Stimulated activated CD8-positive, alpha-beta memory T cell treated with anti-CD3 and anti-CD28 coated beads, Interleukin-7, amount 100 ng/mL, for 48 hours (primary cell): ENCODE measurements around the gene GAS6.
"Not testable (repeated sequence)": the region's sequence is repeated elsewhere in the genome, so short reads cannot be mapped to it uniquely, and the experiment has no call there.

Experiments used
- DNase-seq, 2 donors: peaks; one replicate each; pipeline ENCODE4 v3.0.0-alpha.2; 2020; ENCODE audit warnings: low read depth in 1 of 2; ENCODE audit errors: extremely low read depth in 1 of 2

The GAS6 gene

GRCh38 chr13:113842336-113843062 lies 21.4 kb downstream of the GAS6 start:
- DNase-seq: no peak

GRCh38 chr13:113841353-113841650 lies 22.6 kb downstream of the GAS6 start:
- DNase-seq: no peak

GRCh38 chr13:113840541-113841352 lies 23.1 kb downstream of the GAS6 start:
- no peak for DNase-seq

- DNase-seq: no peak
Measured at GRCh38 chr13:113839536-113840204, 24.2 kb downstream of the GAS6 start.

- DNase-seq: no peak
Measured at GRCh38 chr13:113838711-113839201, 25.1 kb downstream of the GAS6 start.

GRCh38 chr13:113837560-113838355 lies 26.1 kb downstream of the GAS6 start:
- no peak for DNase-seq

GRCh38 chr13:113836768-113837559 lies 26.9 kb downstream of the GAS6 start:
- no peak for DNase-seq

- no peak for DNase-seq
Measured at GRCh38 chr13:113835461-113836270, 28.2 kb downstream of the GAS6 start.

- DNase-seq: no peak
Measured at GRCh38 chr13:113834496-113835200, 29.2 kb downstream of the GAS6 start.

- DNase-seq: not testable (repeated sequence)
Measured at GRCh38 chr13:113834006-113834405, 29.9 kb downstream of the GAS6 start.

GRCh38 chr13:113833111-113833830 lies 30.6 kb downstream of the GAS6 start:
- no peak for DNase-seq

- no peak for DNase-seq
Measured at GRCh38 chr13:113832631-113833030, 31.2 kb downstream of the GAS6 start.

- no peak for DNase-seq
Measured at GRCh38 chr13:113832205-113832604, 31.7 kb downstream of the GAS6 start.

- no peak for DNase-seq
Measured at GRCh38 chr13:113831061-113831460, 32.8 kb downstream of the GAS6 start.

- not testable (repeated sequence) for DNase-seq
Measured at GRCh38 chr13:113830426-113830950, 33.4 kb downstream of the GAS6 start.

- no peak for DNase-seq
Measured at GRCh38 chr13:113828282-113828825, 35.5 kb downstream of the GAS6 start.

- DNase-seq: no peak
Measured at GRCh38 chr13:113827021-113827420, 36.9 kb downstream of the GAS6 start.
